ENCODE data around the gene ERBB2. TPM values are rescaled to one million over a fixed set of nuclear protein-coding genes. Genes with fewer than 3 reads are reported as not detected.
A peak's percentile ranks its signal among the peaks of the same experiment; 100 is the strongest.

Gene ERBB2
- total and polyA plus RNA-seq, 2 of the 4 experiments (the other 2 are of a cell fraction): 28.7 to 33.3 TPM

DNA sequence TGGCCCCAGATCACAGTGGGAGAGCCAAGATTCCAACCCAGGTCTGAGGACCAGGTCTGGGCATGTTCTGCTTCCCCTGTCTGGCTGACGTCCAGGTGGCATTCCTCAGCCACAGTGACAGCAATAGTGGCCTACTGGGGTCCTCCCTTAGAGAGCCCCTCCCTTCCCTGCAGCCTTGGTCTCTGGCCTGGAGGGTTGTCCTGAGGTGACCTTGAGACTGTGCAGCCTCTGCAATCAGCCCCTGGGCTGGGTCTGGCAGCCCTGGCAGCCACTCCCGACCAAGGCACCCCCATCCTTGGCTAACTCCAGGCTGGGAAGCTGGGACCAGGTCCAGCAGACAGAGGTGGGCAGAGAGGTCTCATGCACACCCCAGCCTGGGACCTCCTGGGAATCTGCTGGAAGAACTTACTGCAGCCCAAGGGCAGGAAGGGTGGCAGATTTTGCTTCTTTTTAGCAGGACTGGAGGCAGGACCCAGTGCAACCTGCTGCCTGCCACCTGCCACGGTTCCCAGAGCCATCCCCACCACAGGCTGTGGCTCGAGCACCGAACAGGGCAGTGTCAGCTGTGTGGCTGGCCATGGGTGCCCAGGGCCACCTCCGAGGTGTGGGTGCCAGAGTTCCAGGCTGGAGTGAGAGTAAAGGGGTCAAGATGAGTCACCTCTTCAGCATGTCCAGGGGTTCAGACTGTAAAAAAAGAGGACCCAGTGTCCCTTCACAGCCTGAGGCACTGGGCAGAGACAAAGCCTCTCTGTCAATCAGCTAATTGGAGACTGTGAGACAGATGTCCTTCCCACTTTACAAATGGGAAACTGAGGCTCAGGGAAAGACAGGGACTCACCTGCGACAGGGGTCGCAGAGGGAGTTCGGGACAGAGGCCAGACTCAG, 50.5 kb downstream of the ERBB2 start:
- no peak overlapping the region for H3K14ac ChIP-seq (replicated peaks; ENCODE audit: low read depth, low read length)

More for the DNA sequence above, 50.5 kb downstream of the ERBB2 start:
- Histone ChIP-seq H3K23ac (ENCODE audit: low read depth, low read length) (no peak overlapping the region), H3K18ac (ENCODE audit: low read depth, low read length) (no peak overlapping the region), H4K91ac (ENCODE audit: insufficient read depth, low read depth, low read length) (no peak overlapping the region), H4K8ac (ENCODE audit: low read depth in 2 of 2, low read length in 2 of 2) (no peak overlapping the region), H3K9me3 (ENCODE audit: control insufficient read depth, insufficient read depth, low read length) (no peaks in the 10 kb centered on the region), H3K27me3 (ENCODE audit: control insufficient read depth, insufficient read depth, low read length) (peaks cover 13% of the 10 kb centered on the region), H3K4me2 (ENCODE audit: low read depth, low read length) (no peak overlapping the region), H3K4me1 (ENCODE audit: control insufficient read depth, insufficient read depth, low read length) (peaks cover 7% of the 10 kb centered on the region), H3K79me1 (ENCODE audit: low read depth in 1 of 2, low read length in 2 of 2) (no peaks in the 10 kb centered on the region; a peak in 1 of 4 replicates), H3K56ac (ENCODE audit: extremely low read depth, insufficient read depth, low read length) (no peak overlapping the region), H2BK15ac (ENCODE audit: low read depth, low read length) (no peak overlapping the region), H2AK9ac (replicated peaks; ENCODE audit: low read depth, low read length, poor library complexity) (peak overlapping the region; percentile 65), H4K20me1 (ENCODE audit: insufficient read depth, low read length) (no peaks in the 10 kb centered on the region), H3K9me1 (ENCODE audit: insufficient read depth, low read length) (no peaks in the 10 kb centered on the region; the same call in 1 of the 2 replicates), H3K9ac (ENCODE audit: low read depth, low read length) (no peak overlapping the region), H3K4ac (ENCODE audit: low read depth, low read length) (no peak overlapping the region), H2BK20ac (ENCODE audit: low read depth, low read length) (no peak overlapping the region), H2AK5ac (ENCODE audit: low read depth, low read length) (no peak overlapping the region), H2BK5ac (ENCODE audit: low read depth, low read length, poor library complexity, severe bottlenecking) (no peak overlapping the region), H2AFZ (replicated peaks; ENCODE audit: low read length, poor library complexity) (no peak overlapping the region), H4K5ac (ENCODE audit: low read depth, low read length) (no peak overlapping the region), H3K36me3 (ENCODE audit: control insufficient read depth, insufficient read depth, low read length) (no peaks in the 10 kb centered on the region), H2BK120ac (ENCODE audit: low read depth, low read length) (no peak overlapping the region), H3K4me3 (ENCODE audit: insufficient read depth, low read depth, low read length) (no peak overlapping the region), H3K27ac (ENCODE audit: insufficient read depth, low read length) (no peak overlapping the region)
- DNase-seq: no peak
- TF ChIP-seq CHD1 (IDR thresholded peaks at IDR 0.05; ENCODE audit: low read depth, low read length) (no peak), FOS (IDR thresholded peaks at IDR 0.05; ENCODE audit: low read depth, low read length) (no peak)
- ATAC-seq (ENCODE audit: low read depth): no peak
- WGBS, 2 experiments (ENCODE audit: extremely low coverage in 2 of 2, insufficient read length in 1 of 2): 75% methylated on average over 4 of the region's 9 CpGs; no CpG with 5 or more reads in 1 of the 2 experiments
- in situ Hi-C loops (cut with MboI; ENCODE audit: low sequenced_read_pairs) (no loop called here), intact Hi-C loops (cut with micrococcal nuclease) (no loop called here), dilution Hi-C loops (cut with HindIII; ENCODE audit: low sequenced_read_pairs, unreplicated experiment) (no loop called here)
- CTCF ChIA-PET: no interaction called here
- no TSS peak for BruUV-seq (replicated peaks)
- POLR2A ChIA-PET (ENCODE audit: unreplicated experiment): no interaction called here

Measured in IMR-90 (cell line).